SK-N-SH (cell line): ENCODE measurements around the gene POU6F2.

Experiments
- CHD2 ChIP-seq: fragments of 150-350 bp; IDR thresholded peaks from 2 replicates; pipeline ENCODE4 v1.6.1; 2018; ENCODE audit warnings: low read length; ENCODE audit not compliant: partially characterized antibody
- EP300 ChIP-seq, 2 experiments: IDR thresholded peaks; 2 replicates each; pipeline versions ENCODE4 v1.4.0 to v1.6.1; 2012; ENCODE audit warnings: borderline replicate concordance in 1 of 2, low read depth in 1 of 2, low read length in 1 of 2
- EZH2phosphoT487 ChIP-seq: fragments of 200-600 bp; sonication (generic); IDR thresholded peaks from 2 replicates; pipeline ENCODE4 v1.6.1; 2017; ENCODE audit warnings: low read depth, mixed run types, mild to moderate bottlenecking, antibody characterized with exemption, moderate library complexity, borderline replicate concordance
- FOSL2 ChIP-seq: IDR thresholded peaks from 2 replicates; pipeline ENCODE4 v1.4.0; 2012; ENCODE audit warnings: low read depth, mild to moderate bottlenecking, moderate library complexity, borderline replicate concordance
- NRF1 ChIP-seq: IDR thresholded peaks from 2 replicates; pipeline ENCODE4 v1.6.1; 2012; ENCODE audit warnings: low read depth, mild to moderate bottlenecking, low read length
- POLR2AphosphoS5 ChIP-seq: IDR thresholded peaks from 2 replicates; pipeline ENCODE4 v1.6.1; 2012; ENCODE audit warnings: low read depth, low read length
- RAD21 ChIP-seq: IDR thresholded peaks from 2 replicates; pipeline ENCODE4 v1.6.1; 2012; ENCODE audit warnings: mild to moderate bottlenecking, low read length
- SIN3A ChIP-seq: IDR thresholded peaks from 2 replicates; pipeline ENCODE4 v1.6.1; 2012; ENCODE audit warnings: low read depth, mild to moderate bottlenecking, low read length, moderate library complexity, borderline replicate concordance
- SMC3 ChIP-seq: IDR thresholded peaks from 2 replicates; pipeline ENCODE4 v1.6.1; 2012; ENCODE audit warnings: low read depth, low read length, improper control_type of control experiment
- TF ChIP-seq, protein P1 (sequence below): IDR thresholded peaks from 2 replicates; pipeline ENCODE4 v1.4.0; 2012; ENCODE audit warnings: low read depth, borderline replicate concordance
- TF ChIP-seq, protein P2 (sequence below): IDR thresholded peaks from 2 replicates; pipeline ENCODE4 v1.4.0; 2012; ENCODE audit warnings: low read depth, borderline replicate concordance
- TF ChIP-seq, protein P3 (sequence below): fragments of 200-600 bp; sonication (generic); IDR thresholded peaks from 2 replicates; pipeline ENCODE4 v1.6.1; 2017; ENCODE audit warnings: antibody characterized with exemption, mild to moderate bottlenecking, moderate library complexity
- TF ChIP-seq, protein P4 (sequence below): IDR thresholded peaks from 2 replicates; pipeline ENCODE4 v1.6.1; 2012; ENCODE audit warnings: mild to moderate bottlenecking, low read depth, low read length, moderate library complexity
- TF ChIP-seq, protein P5 (sequence below): IDR thresholded peaks from 2 replicates; pipeline ENCODE4 v1.4.0; 2012; ENCODE audit warnings: low read depth

DNA sequence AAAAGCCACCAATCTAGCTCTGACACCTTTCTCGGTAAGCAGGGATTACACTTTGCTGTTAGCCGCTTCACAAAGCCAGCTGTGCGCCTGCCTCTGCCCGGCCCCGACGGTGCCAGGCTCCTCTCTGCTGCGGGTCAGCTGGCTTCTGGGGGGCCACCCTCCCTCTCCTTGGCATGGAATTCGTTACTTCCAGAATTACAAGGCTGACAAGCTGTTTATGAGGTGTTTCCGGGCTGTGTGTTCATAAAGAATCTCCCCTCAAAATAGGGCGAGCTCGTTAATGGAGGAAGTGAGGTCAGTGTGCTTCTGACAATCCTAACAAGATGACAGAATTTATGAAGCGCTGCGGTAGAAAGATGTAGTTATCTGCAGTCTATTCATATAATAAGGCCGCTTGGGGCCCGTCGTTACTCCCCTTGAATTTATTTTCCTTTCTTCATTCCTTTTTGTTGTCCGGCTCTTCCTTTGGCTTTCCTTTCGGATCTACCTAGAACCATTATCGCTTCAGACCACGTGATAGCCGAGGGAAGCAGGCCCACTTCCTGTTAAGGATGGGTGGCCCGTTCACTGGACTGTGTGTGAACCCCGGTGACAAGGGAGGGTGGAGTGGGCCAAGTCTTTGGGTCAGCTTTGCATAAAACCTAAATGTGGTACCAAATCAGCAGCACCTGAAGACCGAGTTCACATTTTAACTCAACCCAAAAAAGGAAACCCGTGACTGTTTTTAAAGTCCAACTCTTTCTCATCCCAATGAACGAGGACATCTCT, 315.5 kb downstream of the POU6F2 start:
- TF ChIP-seq, protein P1, sequence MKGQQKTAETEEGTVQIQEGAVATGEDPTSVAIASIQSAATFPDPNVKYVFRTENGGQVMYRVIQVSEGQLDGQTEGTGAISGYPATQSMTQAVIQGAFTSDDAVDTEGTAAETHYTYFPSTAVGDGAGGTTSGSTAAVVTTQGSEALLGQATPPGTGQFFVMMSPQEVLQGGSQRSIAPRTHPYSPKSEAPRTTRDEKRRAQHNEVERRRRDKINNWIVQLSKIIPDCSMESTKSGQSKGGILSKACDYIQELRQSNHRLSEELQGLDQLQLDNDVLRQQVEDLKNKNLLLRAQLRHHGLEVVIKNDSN: no peak
- TF ChIP-seq FOSL2: no peak
- TF ChIP-seq, protein P2, sequence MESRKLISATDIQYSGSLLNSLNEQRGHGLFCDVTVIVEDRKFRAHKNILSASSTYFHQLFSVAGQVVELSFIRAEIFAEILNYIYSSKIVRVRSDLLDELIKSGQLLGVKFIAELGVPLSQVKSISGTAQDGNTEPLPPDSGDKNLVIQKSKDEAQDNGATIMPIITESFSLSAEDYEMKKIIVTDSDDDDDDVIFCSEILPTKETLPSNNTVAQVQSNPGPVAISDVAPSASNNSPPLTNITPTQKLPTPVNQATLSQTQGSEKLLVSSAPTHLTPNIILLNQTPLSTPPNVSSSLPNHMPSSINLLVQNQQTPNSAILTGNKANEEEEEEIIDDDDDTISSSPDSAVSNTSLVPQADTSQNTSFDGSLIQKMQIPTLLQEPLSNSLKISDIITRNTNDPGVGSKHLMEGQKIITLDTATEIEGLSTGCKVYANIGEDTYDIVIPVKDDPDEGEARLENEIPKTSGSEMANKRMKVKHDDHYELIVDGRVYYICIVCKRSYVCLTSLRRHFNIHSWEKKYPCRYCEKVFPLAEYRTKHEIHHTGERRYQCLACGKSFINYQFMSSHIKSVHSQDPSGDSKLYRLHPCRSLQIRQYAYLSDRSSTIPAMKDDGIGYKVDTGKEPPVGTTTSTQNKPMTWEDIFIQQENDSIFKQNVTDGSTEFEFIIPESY: no peak
- no peak for TF ChIP-seq EP300 (IDR thresholded peaks at IDR 0.05; ENCODE audit: borderline replicate concordance in 1 of 2, low read depth in 1 of 2, low read length in 1 of 2)
- no peak for TF ChIP-seq SIN3A
- TF ChIP-seq, protein P3, sequence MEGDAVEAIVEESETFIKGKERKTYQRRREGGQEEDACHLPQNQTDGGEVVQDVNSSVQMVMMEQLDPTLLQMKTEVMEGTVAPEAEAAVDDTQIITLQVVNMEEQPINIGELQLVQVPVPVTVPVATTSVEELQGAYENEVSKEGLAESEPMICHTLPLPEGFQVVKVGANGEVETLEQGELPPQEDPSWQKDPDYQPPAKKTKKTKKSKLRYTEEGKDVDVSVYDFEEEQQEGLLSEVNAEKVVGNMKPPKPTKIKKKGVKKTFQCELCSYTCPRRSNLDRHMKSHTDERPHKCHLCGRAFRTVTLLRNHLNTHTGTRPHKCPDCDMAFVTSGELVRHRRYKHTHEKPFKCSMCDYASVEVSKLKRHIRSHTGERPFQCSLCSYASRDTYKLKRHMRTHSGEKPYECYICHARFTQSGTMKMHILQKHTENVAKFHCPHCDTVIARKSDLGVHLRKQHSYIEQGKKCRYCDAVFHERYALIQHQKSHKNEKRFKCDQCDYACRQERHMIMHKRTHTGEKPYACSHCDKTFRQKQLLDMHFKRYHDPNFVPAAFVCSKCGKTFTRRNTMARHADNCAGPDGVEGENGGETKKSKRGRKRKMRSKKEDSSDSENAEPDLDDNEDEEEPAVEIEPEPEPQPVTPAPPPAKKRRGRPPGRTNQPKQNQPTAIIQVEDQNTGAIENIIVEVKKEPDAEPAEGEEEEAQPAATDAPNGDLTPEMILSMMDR: no peak
- no peak for TF ChIP-seq EZH2phosphoT487
- TF ChIP-seq, protein P4, sequence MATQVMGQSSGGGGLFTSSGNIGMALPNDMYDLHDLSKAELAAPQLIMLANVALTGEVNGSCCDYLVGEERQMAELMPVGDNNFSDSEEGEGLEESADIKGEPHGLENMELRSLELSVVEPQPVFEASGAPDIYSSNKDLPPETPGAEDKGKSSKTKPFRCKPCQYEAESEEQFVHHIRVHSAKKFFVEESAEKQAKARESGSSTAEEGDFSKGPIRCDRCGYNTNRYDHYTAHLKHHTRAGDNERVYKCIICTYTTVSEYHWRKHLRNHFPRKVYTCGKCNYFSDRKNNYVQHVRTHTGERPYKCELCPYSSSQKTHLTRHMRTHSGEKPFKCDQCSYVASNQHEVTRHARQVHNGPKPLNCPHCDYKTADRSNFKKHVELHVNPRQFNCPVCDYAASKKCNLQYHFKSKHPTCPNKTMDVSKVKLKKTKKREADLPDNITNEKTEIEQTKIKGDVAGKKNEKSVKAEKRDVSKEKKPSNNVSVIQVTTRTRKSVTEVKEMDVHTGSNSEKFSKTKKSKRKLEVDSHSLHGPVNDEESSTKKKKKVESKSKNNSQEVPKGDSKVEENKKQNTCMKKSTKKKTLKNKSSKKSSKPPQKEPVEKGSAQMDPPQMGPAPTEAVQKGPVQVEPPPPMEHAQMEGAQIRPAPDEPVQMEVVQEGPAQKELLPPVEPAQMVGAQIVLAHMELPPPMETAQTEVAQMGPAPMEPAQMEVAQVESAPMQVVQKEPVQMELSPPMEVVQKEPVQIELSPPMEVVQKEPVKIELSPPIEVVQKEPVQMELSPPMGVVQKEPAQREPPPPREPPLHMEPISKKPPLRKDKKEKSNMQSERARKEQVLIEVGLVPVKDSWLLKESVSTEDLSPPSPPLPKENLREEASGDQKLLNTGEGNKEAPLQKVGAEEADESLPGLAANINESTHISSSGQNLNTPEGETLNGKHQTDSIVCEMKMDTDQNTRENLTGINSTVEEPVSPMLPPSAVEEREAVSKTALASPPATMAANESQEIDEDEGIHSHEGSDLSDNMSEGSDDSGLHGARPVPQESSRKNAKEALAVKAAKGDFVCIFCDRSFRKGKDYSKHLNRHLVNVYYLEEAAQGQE: no peak
- no peak for TF ChIP-seq SMC3
- TF ChIP-seq, protein P5, sequence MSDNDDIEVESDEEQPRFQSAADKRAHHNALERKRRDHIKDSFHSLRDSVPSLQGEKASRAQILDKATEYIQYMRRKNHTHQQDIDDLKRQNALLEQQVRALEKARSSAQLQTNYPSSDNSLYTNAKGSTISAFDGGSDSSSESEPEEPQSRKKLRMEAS: no peak
- TF ChIP-seq POLR2AphosphoS5: no peak
- TF ChIP-seq RAD21: no peak
- TF ChIP-seq CHD2: no peak
- TF ChIP-seq NRF1: no peak
